Spleen (tissue), 7 donors: Measurements from ENCODE around the gene CINP.

Experiments used
- CTCF ChIP-seq, 11 experiments: fragments of 200-600 bp in 7 of 11; fragments of 450-650 bp in 4 of 11; sonication (generic) in 4 of 11; IDR thresholded peaks in 8 of 11; conservative IDR thresholded peaks in 3 of 11; 1 replicate in 7 of 11; 2 replicates in 4 of 11; pipeline versions ENCODE4 v1.4.0 to v1.8.0; 2016 to 2021; ENCODE audit warnings: antibody characterized with exemption in 11 of 11, inconsistent platforms in 4 of 11, mild to moderate bottlenecking in 1 of 11
- POLR2A ChIP-seq, 3 donors: fragments of 450-650 bp; IDR thresholded peaks; one replicate each; pipeline ENCODE4 v1.5.1; 2017; ENCODE audit warnings: antibody characterized with exemption in 3 of 3, mild to moderate bottlenecking in 1 of 3
- POLR2AphosphoS5 ChIP-seq, 3 donors: sonication (generic); formaldehyde crosslinking; IDR thresholded peaks; one replicate each; pipeline ENCODE4 v1.5.1; 2017; ENCODE audit warnings: antibody characterized with exemption in 3 of 3
- donor health status: DM: no; HTN: no; CAD: no; lungs with moderate emphysema.
- donor health status: DM: no; HTN: no; CAD: no.
- donor health status: DM: no; HTN: no; CAD: no.

GRCh38 chr14:102335163-102335562, 27.5 kb downstream of the CINP start:
- TF ChIP-seq CTCF (IDR thresholded peaks at IDR 0.05 in 8 of 11, conservative IDR thresholded peaks at IDR 0.05 in 3 of 11), result no peak
- no peak for TF ChIP-seq POLR2AphosphoS5 (IDR thresholded peaks at IDR 0.05)
- no peak for TF ChIP-seq POLR2A (IDR thresholded peaks at IDR 0.05)
